ENCODE measurements around the gene MBNL1.
A peak's percentile ranks its signal among the peaks of the same experiment; 100 is the strongest.

MBNL1 gene

DNA sequence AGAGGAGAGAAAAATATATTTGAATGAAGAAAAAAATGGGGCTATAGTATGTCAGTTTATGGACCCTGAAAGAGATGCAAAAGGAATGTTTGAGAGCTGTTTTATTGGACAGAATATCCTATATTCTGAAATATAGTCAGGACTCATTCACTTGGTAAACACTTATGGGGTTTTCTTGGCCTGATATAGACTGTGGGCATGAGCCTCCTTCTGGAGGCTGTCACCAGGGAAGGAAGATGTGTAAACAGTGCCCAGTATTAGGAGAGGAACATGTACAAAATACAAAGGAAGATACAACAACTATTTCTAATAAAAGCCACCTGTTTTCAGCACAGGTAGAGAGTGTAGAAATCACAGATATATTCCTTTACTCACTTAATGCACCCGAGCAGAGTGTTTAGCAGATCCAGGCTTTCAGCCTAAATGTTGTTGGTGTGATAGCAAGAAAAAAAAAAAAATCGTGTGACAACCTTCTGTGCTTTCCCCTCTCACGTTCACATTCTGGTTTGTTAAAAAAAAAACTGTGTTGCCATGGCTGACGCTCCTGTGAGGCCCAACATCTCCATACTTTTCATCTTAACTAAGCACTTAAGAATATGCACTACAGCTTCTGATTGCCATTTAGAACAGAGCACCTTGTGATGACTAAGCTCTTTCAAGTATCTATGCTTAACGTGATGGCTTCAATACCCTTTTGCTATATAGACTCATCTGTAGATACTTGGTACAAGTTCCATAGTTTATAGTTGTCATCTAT lies 134.1 kb downstream of the MBNL1 start:
- H3K36me3 ChIP-seq (ENCODE audit: insufficient read depth, low read length): no peaks in the 10 kb centered on the region
- H3K9ac ChIP-seq (ENCODE audit: low read depth, low read length): peak overlapping the region; percentile 12
- H3K27me3 ChIP-seq (ENCODE audit: control insufficient read depth, insufficient read depth, low read length): no peaks in the 10 kb centered on the region
- H3K4me1 ChIP-seq (ENCODE audit: control insufficient read depth, insufficient read depth, low read length): peaks cover 78% of the 10 kb centered on the region
- H3K4me2 ChIP-seq (ENCODE audit: low read length): no peak overlapping the region
- H3K4me3 ChIP-seq (ENCODE audit: low read length): no peak overlapping the region
- no peaks in the 10 kb centered on the region for H3K9me3 ChIP-seq (replicated peaks; ENCODE audit: low read length)

DNA sequence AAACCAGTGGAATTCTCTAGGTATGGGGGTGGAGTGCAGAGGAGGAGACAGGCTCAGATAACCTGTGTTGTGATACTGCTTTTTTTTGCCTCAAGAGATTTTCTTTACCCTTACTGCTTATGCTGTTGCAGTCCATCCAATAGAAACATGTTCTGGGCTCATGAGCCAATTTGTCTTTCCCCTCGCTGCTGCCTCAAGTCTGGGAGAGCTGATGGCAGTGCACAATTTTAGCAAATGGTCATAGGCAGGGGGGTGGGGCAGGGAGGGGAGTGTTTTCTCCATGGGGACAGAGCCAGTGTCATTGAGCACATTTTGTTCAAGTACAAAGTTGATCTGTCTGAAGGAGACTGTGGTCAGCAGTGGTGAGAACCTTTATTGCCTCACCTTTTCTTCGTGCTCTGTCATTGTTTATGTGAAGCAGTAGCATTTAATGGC lies 134.9 kb downstream of the MBNL1 start:
- H3K4me3 ChIP-seq (ENCODE audit: low read length): no peak overlapping the region
- H3K36me3 ChIP-seq (ENCODE audit: insufficient read depth, low read length): no peaks in the 10 kb centered on the region
- H3K4me1 ChIP-seq (ENCODE audit: control insufficient read depth, insufficient read depth, low read length): peaks cover 71% of the 10 kb centered on the region
- no peaks in the 10 kb centered on the region for H3K27me3 ChIP-seq (ENCODE audit: control insufficient read depth, insufficient read depth, low read length)
- peak overlapping the region; percentile 9 for H3K9ac ChIP-seq (ENCODE audit: low read depth, low read length)
- peak overlapping the region; percentile 35 for H3K4me2 ChIP-seq (ENCODE audit: low read length)
- H3K9me3 ChIP-seq (replicated peaks; ENCODE audit: low read length): no peaks in the 10 kb centered on the region

- Histone ChIP-seq H3K4me3 (ENCODE audit: low read length) (no peak overlapping the region), H3K9ac (ENCODE audit: low read depth, low read length) (no peak overlapping the region), H3K4me2 (ENCODE audit: low read length) (no peak overlapping the region), H3K27me3 (ENCODE audit: control insufficient read depth, insufficient read depth, low read length) (no peaks in the 10 kb centered on the region), H3K4me1 (ENCODE audit: control insufficient read depth, insufficient read depth, low read length) (peaks cover 58% of the 10 kb centered on the region), H3K9me3 (replicated peaks; ENCODE audit: low read length) (no peaks in the 10 kb centered on the region), H3K36me3 (ENCODE audit: insufficient read depth, low read length) (no peaks in the 10 kb centered on the region)
Observed at GRCh38 chr3:152404976-152405375, 136.2 kb downstream of the MBNL1 start.

- Histone ChIP-seq H3K4me1 (ENCODE audit: control insufficient read depth, insufficient read depth, low read length) (peaks cover 46% of the 10 kb centered on the region), H3K27me3 (ENCODE audit: control insufficient read depth, insufficient read depth, low read length) (no peaks in the 10 kb centered on the region), H3K4me2 (ENCODE audit: low read length) (peak overlapping the region; percentile 77), H3K4me3 (ENCODE audit: low read length) (peak overlapping the region; percentile 53), H3K9ac (ENCODE audit: low read depth, low read length) (peak overlapping the region; percentile 79), H3K36me3 (ENCODE audit: insufficient read depth, low read length) (no peaks in the 10 kb centered on the region), H3K9me3 (replicated peaks; ENCODE audit: low read length) (no peaks in the 10 kb centered on the region)
Observed at GRCh38 chr3:152405915-152406802, 137.4 kb downstream of the MBNL1 start.

GRCh38 chr3:152413240-152413639 lies 144.5 kb downstream of the MBNL1 start:
- Histone ChIP-seq H3K36me3 (ENCODE audit: insufficient read depth, low read length) (peaks cover 27% of the 10 kb centered on the region), H3K27me3 (ENCODE audit: control insufficient read depth, insufficient read depth, low read length) (no peaks in the 10 kb centered on the region), H3K4me2 (ENCODE audit: low read length) (no peak overlapping the region), H3K9ac (ENCODE audit: low read depth, low read length) (no peak overlapping the region), H3K4me1 (ENCODE audit: control insufficient read depth, insufficient read depth, low read length) (no peaks in the 10 kb centered on the region), H3K4me3 (ENCODE audit: low read length) (no peak overlapping the region), H3K9me3 (replicated peaks; ENCODE audit: low read length) (no peaks in the 10 kb centered on the region)

GRCh38 chr3:152416808-152417580 lies 148.3 kb downstream of the MBNL1 start:
- no peaks in the 10 kb centered on the region for H3K27me3 ChIP-seq (ENCODE audit: control insufficient read depth, insufficient read depth, low read length)
- no peak overlapping the region for H3K4me3 ChIP-seq (ENCODE audit: low read length)
- no peak overlapping the region for H3K9ac ChIP-seq (ENCODE audit: low read depth, low read length)
- H3K9me3 ChIP-seq (replicated peaks; ENCODE audit: low read length): no peaks in the 10 kb centered on the region
- no peaks in the 10 kb centered on the region for H3K4me1 ChIP-seq (ENCODE audit: control insufficient read depth, insufficient read depth, low read length)
- peaks cover 53% of the 10 kb centered on the region for H3K36me3 ChIP-seq (ENCODE audit: insufficient read depth, low read length)
- no peak overlapping the region for H3K4me2 ChIP-seq (ENCODE audit: low read length)

- H3K36me3 ChIP-seq (ENCODE audit: insufficient read depth, low read length): peaks cover 53% of the 10 kb centered on the region
- H3K27me3 ChIP-seq (ENCODE audit: control insufficient read depth, insufficient read depth, low read length): no peaks in the 10 kb centered on the region
- no peak overlapping the region for H3K9ac ChIP-seq (ENCODE audit: low read depth, low read length)
- H3K4me2 ChIP-seq (ENCODE audit: low read length): no peak overlapping the region
- H3K9me3 ChIP-seq (replicated peaks; ENCODE audit: low read length): no peaks in the 10 kb centered on the region
- no peak overlapping the region for H3K4me3 ChIP-seq (ENCODE audit: low read length)
- no peaks in the 10 kb centered on the region for H3K4me1 ChIP-seq (ENCODE audit: control insufficient read depth, insufficient read depth, low read length)
Observed at GRCh38 chr3:152419748-152420147, 151.0 kb downstream of the MBNL1 start.

DNA sequence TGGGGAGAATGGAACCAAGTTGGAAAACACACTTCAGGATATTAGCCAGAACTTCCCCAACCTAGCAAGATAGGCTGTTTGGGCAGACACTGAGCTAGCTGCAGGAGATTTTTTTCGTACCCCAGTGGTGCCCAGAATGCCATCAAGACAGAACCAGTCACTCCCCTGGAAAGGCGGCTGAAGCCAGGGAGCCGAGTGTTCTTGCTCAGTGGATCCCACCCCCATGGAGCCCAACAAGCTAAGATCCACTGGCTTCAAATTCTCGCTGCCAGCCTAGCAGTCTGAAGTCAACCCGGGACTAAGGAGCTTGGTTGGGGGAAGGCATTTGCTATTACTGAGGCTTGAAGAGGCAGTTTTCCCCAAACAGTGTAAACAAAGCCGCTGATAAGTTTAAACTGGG lies 152.4 kb downstream of the MBNL1 start:
- no peak overlapping the region for H3K4me2 ChIP-seq (ENCODE audit: low read length)
- no peak overlapping the region for H3K9ac ChIP-seq (ENCODE audit: low read depth, low read length)
- H3K9me3 ChIP-seq (replicated peaks; ENCODE audit: low read length): no peaks in the 10 kb centered on the region
- peaks cover 39% of the 10 kb centered on the region for H3K36me3 ChIP-seq (ENCODE audit: insufficient read depth, low read length)
- H3K4me1 ChIP-seq (ENCODE audit: control insufficient read depth, insufficient read depth, low read length): no peaks in the 10 kb centered on the region
- no peaks in the 10 kb centered on the region for H3K27me3 ChIP-seq (ENCODE audit: control insufficient read depth, insufficient read depth, low read length)
- H3K4me3 ChIP-seq (ENCODE audit: low read length): no peak overlapping the region

DNA sequence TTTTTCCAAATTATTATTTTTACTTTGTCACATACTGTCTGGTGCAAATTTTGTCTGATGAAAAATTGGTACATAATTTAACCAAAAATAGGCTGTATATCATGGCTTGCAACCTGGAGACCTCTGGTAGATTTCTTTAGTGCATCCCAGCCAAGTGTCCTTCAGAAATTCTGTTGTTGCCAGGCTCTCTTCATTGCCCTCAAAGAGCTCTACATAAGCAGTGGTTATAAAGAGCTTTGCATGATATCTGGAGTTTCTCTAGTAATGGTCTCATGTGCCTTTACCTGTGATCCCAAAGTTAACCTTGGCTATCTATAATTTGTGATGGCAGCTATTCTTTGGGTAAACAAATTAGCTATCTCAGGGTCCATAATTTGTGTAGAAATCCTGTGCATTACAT lies 157.7 kb downstream of the MBNL1 start:
- Histone ChIP-seq H3K4me2 (ENCODE audit: low read length) (no peak overlapping the region), H3K4me1 (ENCODE audit: control insufficient read depth, insufficient read depth, low read length) (peaks cover 22% of the 10 kb centered on the region), H3K4me3 (ENCODE audit: low read length) (no peak overlapping the region), H3K9ac (ENCODE audit: low read depth, low read length) (no peak overlapping the region), H3K27me3 (ENCODE audit: control insufficient read depth, insufficient read depth, low read length) (no peaks in the 10 kb centered on the region), H3K36me3 (ENCODE audit: insufficient read depth, low read length) (peaks cover 3% of the 10 kb centered on the region), H3K9me3 (replicated peaks; ENCODE audit: low read length) (no peaks in the 10 kb centered on the region)

DNA sequence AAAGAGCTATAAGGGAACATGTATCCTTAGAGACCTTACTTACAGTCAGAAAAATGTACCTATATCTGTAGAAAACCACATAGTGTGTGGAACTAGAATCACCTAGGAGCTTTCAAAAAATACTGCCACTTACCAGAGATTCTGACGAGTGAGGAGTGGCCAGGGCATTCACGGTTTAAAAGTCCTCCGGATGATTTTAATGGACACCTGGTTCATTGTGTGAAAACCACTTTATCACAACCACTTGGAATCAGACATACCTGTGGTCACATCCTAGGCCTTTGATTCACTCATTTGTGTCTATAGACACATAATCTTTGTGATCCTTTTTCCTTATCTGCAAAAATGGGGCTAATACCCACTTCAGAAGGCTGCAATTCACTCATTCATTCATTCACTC lies 159.8 kb downstream of the MBNL1 start:
- Histone ChIP-seq H3K4me2 (ENCODE audit: low read length) (no peak overlapping the region), H3K4me1 (ENCODE audit: control insufficient read depth, insufficient read depth, low read length) (peaks cover 22% of the 10 kb centered on the region), H3K4me3 (ENCODE audit: low read length) (no peak overlapping the region), H3K9me3 (replicated peaks; ENCODE audit: low read length) (no peaks in the 10 kb centered on the region), H3K36me3 (ENCODE audit: insufficient read depth, low read length) (peaks cover 9% of the 10 kb centered on the region), H3K9ac (ENCODE audit: low read depth, low read length) (no peak overlapping the region), H3K27me3 (ENCODE audit: control insufficient read depth, insufficient read depth, low read length) (no peaks in the 10 kb centered on the region)
